ENCODE measurements around the gene GNAI2. TPM values are rescaled to one million over a fixed set of nuclear protein-coding genes. Genes with fewer than 3 reads are reported as not detected.

The GNAI2 gene
- total RNA-seq, 4 donors from 2014 or later: 149 to 297 (median 239) TPM

DNA sequence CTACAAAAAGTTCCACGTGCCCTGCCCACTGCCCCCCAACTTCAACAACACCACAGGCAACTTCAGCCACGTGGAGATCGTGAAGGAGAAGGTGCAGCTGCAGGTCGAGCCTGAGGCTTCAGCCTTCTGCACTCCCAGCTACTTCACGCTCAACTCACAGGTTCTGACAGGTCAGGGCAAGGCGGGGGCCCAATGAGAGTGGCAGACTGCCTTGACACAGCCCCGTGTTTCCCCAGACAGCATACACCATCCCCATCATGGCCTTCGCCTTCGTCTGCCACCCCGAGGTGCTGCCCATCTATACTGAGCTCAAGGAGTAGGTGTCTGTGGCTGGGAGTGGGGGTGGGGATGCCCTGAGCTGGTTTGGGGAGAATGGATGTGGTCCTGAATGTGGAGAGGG, 18.3 kb upstream of the GNAI2 start:
- TF ChIP-seq POLR2AphosphoS5 (IDR thresholded peaks at IDR 0.05): no peak
- TF ChIP-seq EP300 (IDR thresholded peaks at IDR 0.05): no peak
- TF ChIP-seq, protein P1, sequence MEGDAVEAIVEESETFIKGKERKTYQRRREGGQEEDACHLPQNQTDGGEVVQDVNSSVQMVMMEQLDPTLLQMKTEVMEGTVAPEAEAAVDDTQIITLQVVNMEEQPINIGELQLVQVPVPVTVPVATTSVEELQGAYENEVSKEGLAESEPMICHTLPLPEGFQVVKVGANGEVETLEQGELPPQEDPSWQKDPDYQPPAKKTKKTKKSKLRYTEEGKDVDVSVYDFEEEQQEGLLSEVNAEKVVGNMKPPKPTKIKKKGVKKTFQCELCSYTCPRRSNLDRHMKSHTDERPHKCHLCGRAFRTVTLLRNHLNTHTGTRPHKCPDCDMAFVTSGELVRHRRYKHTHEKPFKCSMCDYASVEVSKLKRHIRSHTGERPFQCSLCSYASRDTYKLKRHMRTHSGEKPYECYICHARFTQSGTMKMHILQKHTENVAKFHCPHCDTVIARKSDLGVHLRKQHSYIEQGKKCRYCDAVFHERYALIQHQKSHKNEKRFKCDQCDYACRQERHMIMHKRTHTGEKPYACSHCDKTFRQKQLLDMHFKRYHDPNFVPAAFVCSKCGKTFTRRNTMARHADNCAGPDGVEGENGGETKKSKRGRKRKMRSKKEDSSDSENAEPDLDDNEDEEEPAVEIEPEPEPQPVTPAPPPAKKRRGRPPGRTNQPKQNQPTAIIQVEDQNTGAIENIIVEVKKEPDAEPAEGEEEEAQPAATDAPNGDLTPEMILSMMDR (IDR thresholded peaks at IDR 0.05): no peak
- TF ChIP-seq POLR2A (IDR thresholded peaks at IDR 0.05; ENCODE audit: low read depth): no peak
- no peak for DNase-seq (ENCODE audit: extremely low spot score)
- no peak overlapping the region for H3K4me3 ChIP-seq
- H3K27ac ChIP-seq (replicated peaks in 1 of 4): no peak overlapping the region
- intact Hi-C loops (cut with DNase I): no loop called here
- H3K27me3 ChIP-seq: peaks cover 0 to 8% (median 0%) of the 10 kb centered on the region in 4 donors
- 80% methylated on average over 10 of the region's 10 CpGs for WGBS
- no peaks in the 10 kb centered on the region for H3K36me3 ChIP-seq
- H3K4me1 ChIP-seq: no peaks in the 10 kb centered on the region
- H3K9me3 ChIP-seq: no peaks in the 10 kb centered on the region

DNA sequence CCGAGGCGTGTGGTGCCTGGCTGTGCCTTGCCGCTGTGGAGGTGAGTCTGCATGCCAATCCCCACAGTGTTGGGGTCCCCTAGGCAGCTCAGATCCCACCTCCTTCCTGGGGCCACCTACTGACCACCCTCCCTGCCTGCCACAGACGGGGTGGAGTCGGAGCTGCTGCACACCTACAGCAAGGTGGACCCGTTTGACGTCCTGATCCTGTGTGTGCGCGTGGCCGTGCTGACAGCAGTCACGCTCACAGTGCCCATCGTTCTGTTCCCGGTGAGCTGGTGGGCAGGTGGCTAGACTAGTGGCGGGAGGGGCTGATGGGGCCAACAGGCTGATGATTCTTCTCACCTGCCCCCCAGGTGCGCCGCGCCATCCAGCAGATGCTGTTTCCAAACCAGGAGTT, 17.6 kb upstream of the GNAI2 start:
- Histone ChIP-seq H3K36me3 (no peaks in the 10 kb centered on the region), H3K27ac (replicated peaks in 1 of 4) (no peak overlapping the region), H3K9me3 (no peaks in the 10 kb centered on the region), H3K4me3 (no peak overlapping the region), H3K27me3 (peaks cover 0 to 8% (median 0%) of the 10 kb centered on the region in 4 donors), H3K4me1 (no peaks in the 10 kb centered on the region)
- TF ChIP-seq POLR2AphosphoS5 (IDR thresholded peaks at IDR 0.05) (no peak), POLR2A (IDR thresholded peaks at IDR 0.05; ENCODE audit: low read depth) (no peak), EP300 (IDR thresholded peaks at IDR 0.05) (no peak)
- TF ChIP-seq, protein P1 (IDR thresholded peaks at IDR 0.05): no peak
- intact Hi-C loops (cut with DNase I): no loop called here
- WGBS: 91% methylated on average over 14 of the region's 17 CpGs
- DNase-seq (ENCODE audit: extremely low spot score): no peak

DNA sequence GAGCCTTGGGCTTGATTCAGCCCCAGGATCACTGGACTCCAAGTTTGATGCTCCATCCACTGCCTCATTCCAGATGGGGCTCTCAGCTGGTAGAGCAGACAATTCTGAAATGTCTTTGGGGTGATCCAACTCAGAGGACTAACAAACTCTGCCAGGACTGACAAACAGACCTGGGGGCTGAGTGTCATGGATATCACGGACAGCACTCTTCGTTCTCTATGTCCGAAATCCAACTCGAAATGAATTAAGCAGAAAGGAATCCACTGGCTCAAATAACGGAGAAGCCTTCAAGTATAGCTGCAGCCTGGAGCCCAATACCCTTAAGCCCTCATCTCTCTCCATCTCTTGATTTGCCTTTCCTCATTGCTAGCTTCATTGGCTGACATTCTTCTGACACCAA, 16.7 kb upstream of the GNAI2 start:
- H3K4me1 ChIP-seq: no peaks in the 10 kb centered on the region
- no peak for TF ChIP-seq POLR2AphosphoS5 (IDR thresholded peaks at IDR 0.05)
- TF ChIP-seq EP300 (IDR thresholded peaks at IDR 0.05): no peak
- TF ChIP-seq, protein P1 (IDR thresholded peaks at IDR 0.05): no peak
- no peak for TF ChIP-seq POLR2A (IDR thresholded peaks at IDR 0.05; ENCODE audit: low read depth)
- no peaks in the 10 kb centered on the region for H3K9me3 ChIP-seq
- no peaks in the 10 kb centered on the region for H3K36me3 ChIP-seq
- 93% methylated on average over 5 of the region's 5 CpGs for WGBS
- no peak overlapping the region for H3K4me3 ChIP-seq
- no peak overlapping the region for H3K27ac ChIP-seq (replicated peaks in 1 of 4)
- no peak for DNase-seq (ENCODE audit: extremely low spot score)
- H3K27me3 ChIP-seq: peaks cover 0 to 8% (median 0%) of the 10 kb centered on the region in 4 donors
- intact Hi-C loops (cut with DNase I): no loop called here

DNA sequence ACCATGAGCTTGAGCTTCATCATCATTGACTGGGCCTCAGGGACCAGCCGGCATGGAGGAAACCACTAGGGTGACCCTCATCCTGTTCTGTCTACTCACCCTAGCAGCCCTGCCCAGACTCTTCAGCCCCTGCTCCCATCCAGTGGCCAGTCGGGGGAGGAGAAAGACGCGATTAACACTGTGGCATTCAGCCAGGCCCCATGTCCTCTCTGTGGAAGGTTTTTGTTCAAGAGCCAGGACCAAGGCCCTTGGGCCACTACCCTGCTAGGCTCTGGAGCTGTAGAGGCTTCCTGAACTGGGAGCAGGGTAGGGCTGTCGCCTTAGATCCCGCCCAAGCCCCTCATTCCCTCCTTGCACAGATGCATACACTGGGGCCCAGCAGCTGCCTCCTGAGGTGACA, 15.9 kb upstream of the GNAI2 start:
- intact Hi-C loops (cut with DNase I): no loop called here
- TF ChIP-seq POLR2AphosphoS5 (IDR thresholded peaks at IDR 0.05) (no peak), POLR2A (IDR thresholded peaks at IDR 0.05; ENCODE audit: low read depth) (no peak), EP300 (IDR thresholded peaks at IDR 0.05) (no peak)
- TF ChIP-seq, protein P1 (IDR thresholded peaks at IDR 0.05): no peak
- Histone ChIP-seq H3K36me3 (no peaks in the 10 kb centered on the region), H3K4me1 (no peaks in the 10 kb centered on the region), H3K27me3 (peaks cover 0 to 14% (median 0%) of the 10 kb centered on the region in 4 donors), H3K9me3 (no peaks in the 10 kb centered on the region), H3K27ac (replicated peaks in 1 of 4) (no peak overlapping the region), H3K4me3 (no peak overlapping the region)
- DNase-seq (ENCODE audit: extremely low spot score): no peak
- WGBS: 63% methylated on average over 4 of the region's 6 CpGs

DNA sequence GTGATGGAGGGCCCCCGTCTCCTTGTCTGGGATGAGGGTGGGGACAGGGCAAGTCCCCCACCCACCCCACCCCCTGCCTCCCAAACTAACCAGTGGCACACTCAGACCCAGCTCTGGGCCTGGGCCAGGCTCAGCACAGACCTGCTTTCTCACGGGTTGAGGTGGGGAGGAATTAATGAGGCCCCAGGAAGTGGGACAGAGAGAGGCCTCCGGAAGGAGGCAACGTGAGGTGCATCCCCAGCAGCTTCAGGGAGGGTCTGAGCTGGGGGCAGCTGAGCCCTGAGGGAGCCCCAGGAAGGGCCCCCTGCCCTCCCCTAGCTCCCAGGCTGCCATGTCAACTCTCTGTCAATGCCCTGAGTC, 15.0 kb upstream of the GNAI2 start:
- H3K9me3 ChIP-seq: no peaks in the 10 kb centered on the region
- 79% methylated on average over 4 of the region's 4 CpGs for WGBS

More for the DNA sequence above, 15.0 kb upstream of the GNAI2 start:
- intact Hi-C loops (cut with DNase I): no loop called here
- H3K27ac ChIP-seq (replicated peaks in 1 of 4): no peak overlapping the region
- no peak overlapping the region for H3K4me3 ChIP-seq
- no peaks in the 10 kb centered on the region for H3K36me3 ChIP-seq
- peaks cover 0 to 4% (median 3%) of the 10 kb centered on the region in 4 donors for H3K4me1 ChIP-seq
- TF ChIP-seq, protein P1 (IDR thresholded peaks at IDR 0.05): no peak
- TF ChIP-seq POLR2AphosphoS5 (IDR thresholded peaks at IDR 0.05): no peak
- no peak for TF ChIP-seq EP300 (IDR thresholded peaks at IDR 0.05)
- no peak for TF ChIP-seq POLR2A (IDR thresholded peaks at IDR 0.05; ENCODE audit: low read depth)
- H3K27me3 ChIP-seq: peaks cover 0 to 14% (median 0%) of the 10 kb centered on the region in 4 donors
- DNase-seq (ENCODE audit: extremely low spot score): no peak
